K562 (cell line): ENCODE data around the gene TMIGD3. TPM values are rescaled to one million over a fixed set of nuclear protein-coding genes. Genes with fewer than 3 reads are reported as not detected.
A peak's percentile ranks its signal among the peaks of the same experiment; 100 is the strongest.

Experiments
- ATAC-seq: fragments of 200-7000 bp; cut with Tn5 transposase; 3 replicates; pipeline ENCODE4 v1.9.1; 2020; ENCODE audit warnings: moderate library complexity
- BruUV-seq: library from RNA; stranded (reverse); fragments of 400-500 nt; replicated peaks from 2 replicates; lab custom pipeline; 2021; lab: Mats Ljungman, UMichigan
- CTCF ChIA-PET: fragments of 300-600 bp; formaldehyde crosslinking; extraction: SDS; loops from one replicate; lab custom pipeline; 2021; ENCODE audit warnings: low intra/inter-chr PET ratio; lab: Yijun Ruan, JAX
- POLR2A ChIA-PET: fragments of 300-600, 350-650 bp; sonication (Branson Sonifier 250); formaldehyde crosslinking; extraction: SDS; loops from one replicate; lab custom pipeline; 2021; ENCODE audit warnings: antibody characterized with exemption, inconsistent platforms; lab: Yijun Ruan, JAX
- DNase-seq, 4 experiments: peaks; one replicate each; pipeline versions ENCODE4 v3.0.0 to v3.0.0-alpha.2; 2011 to 2018; ENCODE audit warnings: low spot score in 3 of 4, mixed read lengths in 3 of 4; ENCODE audit errors: extremely low read depth in 1 of 4
- FAIRE-seq: peaks from 2 replicates; lab custom pipeline; 2011; peaks lifted over from hg19 to GRCh38; lab: Jason Lieb, UNC
- H2AFZ ChIP-seq: 2 replicates; pipeline ENCODE4 v1.6.0; 2011; ENCODE audit warnings: low read depth, low read length, control low read depth, inconsistent platforms
- H3K27ac ChIP-seq: fragments of 200-600 bp; 3 replicates; pipeline ENCODE4 v1.8.0; 2011; ENCODE audit warnings: low read depth, mild to moderate bottlenecking, control low read depth, inconsistent platforms, low read length, moderate library complexity, mixed read lengths; ENCODE audit errors: extremely low read depth
- H3K27me3 ChIP-seq, 2 experiments: fragments of 300-600 bp in 1 of 2; 2 replicates in 1 of 2; 3 replicates in 1 of 2; pipeline versions ENCODE4 v1.6.0 to v1.8.0; 2011; ENCODE audit warnings: inconsistent platforms in 2 of 2, low read length in 2 of 2, mild to moderate bottlenecking in 1 of 2, mixed read lengths in 1 of 2, moderate library complexity in 1 of 2; ENCODE audit not compliant: control insufficient read depth in 2 of 2, insufficient read depth in 2 of 2
- H3K36me3 ChIP-seq: fragments of 300-600 bp; 3 replicates; pipeline ENCODE4 v1.8.0; 2011; ENCODE audit warnings: mild to moderate bottlenecking, low read length, inconsistent platforms; ENCODE audit not compliant: control insufficient read depth, insufficient read depth
- H3K4me1 ChIP-seq, 2 experiments: fragments of 200-600 bp in 1 of 2; replicated peaks in 1 of 2; 2 replicates in 1 of 2; 3 replicates in 1 of 2; pipeline versions ENCODE4 v1.5.1 to v1.8.0; 2011; ENCODE audit warnings: inconsistent platforms in 2 of 2, low read length in 2 of 2, mild to moderate bottlenecking in 1 of 2, mixed read lengths in 1 of 2, moderate library complexity in 1 of 2; ENCODE audit not compliant: control insufficient read depth in 2 of 2, insufficient read depth in 2 of 2
- H3K4me2 ChIP-seq: 2 replicates; pipeline ENCODE4 v1.6.1; 2011; ENCODE audit warnings: low read length, control low read depth, inconsistent platforms, mixed read lengths; ENCODE audit not compliant: insufficient read depth
- H3K4me3 ChIP-seq: fragments of 200-600 bp; sonication (generic), shearing (Covaris generic); 2 replicates; pipeline ENCODE4 v1.5.1; 2016; ENCODE audit warnings: control low read depth, inconsistent platforms
- H3K79me2 ChIP-seq: fragments of 200-600 bp; 3 replicates; pipeline ENCODE4 v1.8.0; 2011; ENCODE audit warnings: low read length, inconsistent platforms; ENCODE audit not compliant: control insufficient read depth, insufficient read depth
- H3K9ac ChIP-seq, 2 experiments: 2 replicates each; pipeline versions ENCODE4 v1.6.0 to v1.6.1; 2011; ENCODE audit warnings: low read depth in 2 of 2, low read length in 2 of 2, control low read depth in 1 of 2, inconsistent platforms in 1 of 2, mild to moderate bottlenecking in 1 of 2, mixed read lengths in 1 of 2; ENCODE audit not compliant: insufficient read depth in 1 of 2
- H3K9me1 ChIP-seq: one replicate; pipeline ENCODE4 v1.6.0; 2011; ENCODE audit warnings: inconsistent platforms, mild to moderate bottlenecking, low read length, moderate library complexity; ENCODE audit not compliant: control insufficient read depth, insufficient read depth
- H3K9me3 ChIP-seq: replicated peaks from 2 replicates; pipeline ENCODE4 v1.5.1; 2011; ENCODE audit warnings: low read depth, low read length, inconsistent platforms; ENCODE audit not compliant: control insufficient read depth, insufficient read depth
- H4K20me1 ChIP-seq: replicated peaks from 2 replicates; pipeline ENCODE4 v1.6.1; 2011; ENCODE audit warnings: low read length, inconsistent platforms, mixed read lengths; ENCODE audit not compliant: control insufficient read depth, insufficient read depth
- CUX1 ChIP-seq: fragments of 200-800 bp; sonication (Bioruptor generic); IDR thresholded peaks from 2 replicates; pipeline ENCODE4 v1.6.1; 2016; ENCODE audit warnings: missing genetic modification characterization, missing compliant biosample characterization
- ZBTB2 ChIP-seq: fragments of 450-650 bp; IDR thresholded peaks from 2 replicates; pipeline ENCODE4 v1.6.1; 2016; ENCODE audit warnings: antibody characterized with exemption
- ZFP30 ChIP-seq: fragments of 250-450 bp; sonication (Bioruptor Pico); IDR thresholded peaks from 2 replicates; pipeline ENCODE4 v1.8.0; 2022; ENCODE audit warnings: moderate library complexity, mild to moderate bottlenecking, inconsistent platforms, borderline replicate concordance
- ZFP36 ChIP-seq: fragments of 150-350 bp; IDR thresholded peaks from 2 replicates; pipeline ENCODE4 v1.6.1; 2018; ENCODE audit warnings: low read length, low read depth; ENCODE audit not compliant: partially characterized antibody
- ZNF197 ChIP-seq: fragments of 200-800 bp; sonication (Bioruptor generic); IDR thresholded peaks from 2 replicates; pipeline ENCODE4 v1.6.1; 2016; ENCODE audit warnings: low read depth, missing genetic modification characterization, missing compliant biosample characterization
- ZZZ3 ChIP-seq: fragments of 450-650 bp; IDR thresholded peaks from 2 replicates; pipeline ENCODE4 v1.6.1; 2016; ENCODE audit warnings: antibody characterized with exemption, mild to moderate bottlenecking, moderate library complexity
- WGBS: fragments of 100-300 bp; shearing (Covaris generic); methylation state at CpG from one replicate; pipeline ENCODE4 v1.1.6; 2016; ENCODE audit warnings: low coverage, mixed read lengths; ENCODE audit not compliant: insufficient coverage; ENCODE audit errors: missing lambda C conversion rate; 5-methylcytosine and 5-hydroxymethylcytosine counted together
- in situ Hi-C: fragments of 300-500 bp; cut with MboI; formaldehyde crosslinking; loops from 4 replicates; pipeline ENCODE4 v1.15.0; 2018; ENCODE audit warnings: inconsistent platforms, mixed read lengths
- intact Hi-C: fragments of 100-400 bp; cut with micrococcal nuclease; formaldehyde crosslinking; loops from 2 replicates; pipeline ENCODE4 v1.14.2; 2022
- polyA plus RNA-seq, 8 experiments: library from polyadenylated mRNA; depleted of rRNA in 4 of 8; stranded (reverse) in 5 of 8; unstranded in 3 of 8; fragments of >200 nt; fragmentation: Nextera tagmentation in 2 of 8; fragmentation: Illumina TruSeq in 1 of 8; extraction: Ambion mirVana in 2 of 8; extraction: Trizol in 1 of 8; gene quantifications; 2 replicates each; pipeline versions ENCODE4 v1.2.1 to v1.2.3, GENCODE V29; 2011 to 2014; ENCODE audit warnings: inconsistent platforms in 1 of 8, missing spikeins in 1 of 8
- total RNA-seq, 7 experiments: library from RNA; depleted of rRNA in 6 of 7; stranded (reverse); fragments of >200 nt in 6 of 7; fragmentation: Illumina TruSeq in 2 of 7; extraction: Trizol in 2 of 7; gene quantifications; 2 replicates each; pipeline versions ENCODE4 v1.2.1 to v1.2.3, GENCODE V29; 2011 to 2021; ENCODE audit warnings: low replicate concordance in 1 of 7
- TF ChIP-seq, protein P1 (sequence below), 2 experiments: fragments of 250-450 bp in 1 of 2; fragments of 450-650 bp in 1 of 2; sonication (Bioruptor Pico) in 1 of 2; IDR thresholded peaks; 2 replicates each; pipeline versions ENCODE4 v1.6.1 to v1.8.0; 2016 to 2021; ENCODE audit warnings: mild to moderate bottlenecking in 2 of 2, moderate library complexity in 2 of 2, missing compliant biosample characterization in 1 of 2, missing genetic modification characterization in 1 of 2
- TF ChIP-seq, protein P2 (sequence below), 2 experiments: IDR thresholded peaks; 2 replicates each; pipeline ENCODE4 v1.6.1; 2011; ENCODE audit warnings: borderline replicate concordance in 1 of 2, control low read depth in 1 of 2, low read depth in 1 of 2, low read length in 1 of 2, mild to moderate bottlenecking in 1 of 2, mixed read lengths in 1 of 2, moderate library complexity in 1 of 2; ENCODE audit not compliant: insufficient read depth in 1 of 2, insufficient read length in 1 of 2, poor library complexity in 1 of 2, severe bottlenecking in 1 of 2; ENCODE audit errors: extremely low read depth in 1 of 2

TMIGD3 gene
- total and polyA plus RNA-seq, 9 of the 15 experiments (the other 6 are each of a cell fraction or from before 2014, with no cell fraction given): 0.11 to 0.13 (median 0.11) TPM; not detected in 6

DNA sequence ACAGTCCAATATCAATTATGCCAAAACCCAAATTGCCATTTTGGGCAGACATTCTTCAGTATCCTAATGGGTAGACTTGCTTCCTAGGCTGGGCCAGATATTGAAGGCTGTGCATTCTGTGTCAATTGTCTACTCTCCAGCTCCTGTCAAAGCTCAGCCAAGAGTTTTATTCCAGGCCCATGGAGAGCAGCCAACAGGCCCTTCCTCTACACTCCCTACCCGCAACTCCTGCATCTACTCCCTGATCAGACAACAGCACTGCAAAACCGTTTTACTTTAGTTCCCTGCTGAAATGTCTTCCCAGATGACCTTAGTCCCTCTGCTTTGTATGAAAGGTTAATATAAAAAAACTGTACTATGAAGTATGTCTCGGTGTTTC, 6.6 kb upstream of the TMIGD3 start (continued):
- TF ChIP-seq CUX1 (CRISPR knock-in tag): no peak
- TF ChIP-seq, all 486 proteins: peak for 0

DNA sequence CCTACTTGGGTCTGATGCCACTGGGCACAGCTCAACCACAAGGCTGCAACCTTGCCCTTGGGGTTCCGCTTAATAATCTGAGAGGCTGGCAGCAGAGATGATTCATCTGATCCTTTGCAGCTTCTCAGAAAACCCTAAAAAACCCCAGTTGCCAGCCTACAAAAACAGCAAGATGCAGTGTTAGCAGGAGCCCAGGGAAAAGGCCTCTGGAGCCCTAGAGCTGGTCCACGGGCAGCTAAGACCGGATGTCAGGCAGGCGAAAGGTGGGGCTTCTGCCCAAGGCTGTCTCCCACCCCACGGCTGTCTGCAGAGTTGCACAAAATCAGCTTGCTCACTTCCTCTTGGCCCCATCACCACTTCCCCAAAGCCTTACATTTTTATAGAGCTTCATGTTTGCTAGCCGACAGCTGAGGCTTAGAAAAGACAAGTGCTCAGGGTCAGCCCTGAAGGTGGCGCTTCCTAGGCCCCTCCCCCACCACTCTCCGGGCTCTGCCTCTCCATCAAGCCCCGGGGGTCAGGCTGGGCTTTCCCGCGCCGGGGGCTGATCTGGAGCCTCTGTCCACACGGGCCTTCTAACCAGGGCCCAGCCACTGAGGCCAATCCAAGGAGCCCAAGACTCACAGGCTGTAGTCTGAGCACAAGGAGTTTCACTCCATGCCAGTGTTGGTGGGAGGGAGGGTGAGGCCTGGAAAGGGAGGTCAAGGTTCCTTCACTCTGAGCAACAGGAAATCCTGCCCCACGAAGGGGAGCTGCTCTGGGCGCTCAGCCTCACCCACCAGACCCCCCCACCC, 4.2 kb upstream of the TMIGD3 start:
- BruUV-seq: TSS peak; percentile 87
- ChIA-PET CTCF (interaction anchor here (0.6 to 2.6 kb wide), 9 partner anchors 27 to 288 kb away, joined by 3 to 41 read pairs (median 5); partner anchors contain the start of gene DDX20), POLR2A (interaction anchor here (0.6 to 3.6 kb wide), 27 partner anchors 10 to 284 kb away, joined by 3 to 29 read pairs (median 4); partner anchors contain the start of genes INKA2 and RAP1A)
- H3K4me1 ChIP-seq: peaks cover 22 to 24% of the 10 kb centered on the region in 2 experiments
- H3K27ac ChIP-seq: peak overlapping the region; percentile 88
- H3K36me3 ChIP-seq: no peaks in the 10 kb centered on the region
- H3K9me1 ChIP-seq: no peaks in the 10 kb centered on the region
- DNase-seq: peak; percentile 82 to 87 (median 84)
- H3K27me3 ChIP-seq: no peaks in the 10 kb centered on the region
- ATAC-seq: peak; percentile 92
- no peak for FAIRE-seq
- in situ Hi-C loops: loop anchor here (5.0 kb wide), 1 partner anchor 150 kb away; no protein-coding TSS in a partner anchor
- H3K9me3 ChIP-seq: no peaks in the 10 kb centered on the region
- H3K4me3 ChIP-seq: peak overlapping the region; percentile 33
- peak overlapping the region; percentile 77 to 89 for H3K9ac ChIP-seq
- no peaks in the 10 kb centered on the region for H3K79me2 ChIP-seq
- peak overlapping the region; percentile 100 for H2AFZ ChIP-seq
- H4K20me1 ChIP-seq: no peaks in the 10 kb centered on the region
- intact Hi-C loops: loop anchor here (1.0 to 5.0 kb wide), 3 partner anchors 113 to 260 kb away; no protein-coding TSS in a partner anchor
- 17% methylated on average over 15 of the region's 15 CpGs for WGBS
- peak overlapping the region; percentile 84 for H3K4me2 ChIP-seq
- TF ChIP-seq ZFP36 (peak; percentile 2), ZZZ3 (no peak), ZNF197 (no peak), ZBTB2 (peak; percentile 70; the same call in 1 of the 2 replicates), ZFP30 (no peak)
- TF ChIP-seq, protein P1, sequence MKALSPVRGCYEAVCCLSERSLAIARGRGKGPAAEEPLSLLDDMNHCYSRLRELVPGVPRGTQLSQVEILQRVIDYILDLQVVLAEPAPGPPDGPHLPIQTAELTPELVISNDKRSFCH (CRISPR knock-in tag; IDR thresholded peaks at IDR 0.05): no peak
- TF ChIP-seq, protein P1 (tag; IDR thresholded peaks at IDR 0.05): peak; percentile 86
- TF ChIP-seq, protein P2, sequence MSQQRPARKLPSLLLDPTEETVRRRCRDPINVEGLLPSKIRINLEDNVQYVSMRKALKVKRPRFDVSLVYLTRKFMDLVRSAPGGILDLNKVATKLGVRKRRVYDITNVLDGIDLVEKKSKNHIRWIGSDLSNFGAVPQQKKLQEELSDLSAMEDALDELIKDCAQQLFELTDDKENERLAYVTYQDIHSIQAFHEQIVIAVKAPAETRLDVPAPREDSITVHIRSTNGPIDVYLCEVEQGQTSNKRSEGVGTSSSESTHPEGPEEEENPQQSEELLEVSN (IDR thresholded peaks at IDR 0.05; ENCODE audit: borderline replicate concordance in 1 of 2, extremely low read depth in 1 of 2, insufficient read depth in 1 of 2, insufficient read length in 1 of 2, low read depth in 1 of 2, low read length in 1 of 2, poor library complexity in 1 of 2, severe bottlenecking in 1 of 2): peak in 1 of 2 experiments; percentile 72
